Activated CD4-positive, alpha-beta T cell treated with anti-CD3 and anti-CD28 coated beads, Interleukin-2, amount 10 ng/mL, durations not matched to agents 24 days and 14 days (primary cell): ENCODE results near the gene TBC1D7. TPM values are rescaled to one million over a fixed set of nuclear protein-coding genes. Genes with fewer than 3 reads are reported as not detected.

ENCODE experiments used
- DNase-seq: peaks from one replicate; pipeline ENCODE4 v3.0.0; 2022
- H3K27ac Mint-ChIP-seq: one replicate; pipeline ENCODE4 v1.8.0; 2022; ENCODE audit warnings: mild to moderate bottlenecking, mixed read lengths
- H3K27me3 Mint-ChIP-seq: one replicate; pipeline ENCODE4 v1.8.0; 2022; ENCODE audit warnings: mixed read lengths
- H3K36me3 Mint-ChIP-seq: one replicate; pipeline ENCODE4 v1.8.0; 2022; ENCODE audit warnings: low read depth, mild to moderate bottlenecking, mixed read lengths
- H3K4me1 Mint-ChIP-seq: one replicate; pipeline ENCODE4 v1.8.0; 2021; ENCODE audit warnings: mixed read lengths
- H3K4me3 Mint-ChIP-seq: one replicate; pipeline ENCODE4 v1.8.0; 2022; ENCODE audit warnings: mild to moderate bottlenecking, moderate library complexity, mixed read lengths
- H3K9me3 Mint-ChIP-seq: one replicate; pipeline ENCODE4 v1.8.0; 2021; ENCODE audit warnings: mixed read lengths
- intact Hi-C: fragments of 100-400 bp; cut with micrococcal nuclease; formaldehyde crosslinking; loops from one replicate; pipeline ENCODE4 v1.15.1; 2023
- total RNA-seq: library from RNA; stranded (reverse); gene quantifications from 2 replicates; pipeline ENCODE4 v1.2.3, GENCODE V29; 2022

TBC1D7 gene
- total RNA-seq, 1 donor from 2014 or later = 26.8 TPM

- Mint-ChIP-seq H3K9me3 (peaks cover 9% of the 10 kb centered on the region), H3K4me3 (no peak overlapping the region), H3K4me1 (no peaks in the 10 kb centered on the region), H3K27me3 (no peaks in the 10 kb centered on the region), H3K36me3 (peaks cover 58% of the 10 kb centered on the region), H3K27ac (no peak overlapping the region)
- intact Hi-C loops = no loop called here
- no peak for DNase-seq
These were observed 39.4 kb downstream of the TBC1D7 start for GRCh38 chr6:13288969-13289391.

- Mint-ChIP-seq H3K27me3 (no peaks in the 10 kb centered on the region), H3K36me3 (peaks cover 55% of the 10 kb centered on the region)
These were observed 39.9 kb downstream of the TBC1D7 start for GRCh38 chr6:13288481-13288880.

GRCh38 chr6:13287104-13287503 is 41.2 kb downstream of the TBC1D7 start:
- Mint-ChIP-seq H3K4me3 (no peak overlapping the region), H3K27me3 (no peaks in the 10 kb centered on the region), H3K9me3 (peaks cover 9% of the 10 kb centered on the region), H3K27ac (no peak overlapping the region), H3K4me1 (no peaks in the 10 kb centered on the region), H3K36me3 (peaks cover 45% of the 10 kb centered on the region)
- no peak for DNase-seq
- intact Hi-C loops = no loop called here

More at GRCh38 chr6:13288481-13288880, 39.9 kb downstream of the TBC1D7 start:
- Mint-ChIP-seq H3K4me3 (no peak overlapping the region), H3K9me3 (peaks cover 9% of the 10 kb centered on the region), H3K27ac (no peak overlapping the region), H3K4me1 (no peaks in the 10 kb centered on the region)
- DNase-seq = no peak
- intact Hi-C loops = no loop called here

GRCh38 chr6:13286181-13286580 is 42.2 kb downstream of the TBC1D7 start:
- Mint-ChIP-seq H3K27me3 (no peaks in the 10 kb centered on the region), H3K4me3 (no peak overlapping the region), H3K4me1 (no peaks in the 10 kb centered on the region), H3K9me3 (peaks cover 9% of the 10 kb centered on the region), H3K27ac (no peak overlapping the region), H3K36me3 (peaks cover 40% of the 10 kb centered on the region)
- DNase-seq = no peak
- intact Hi-C loops = no loop called here

- Mint-ChIP-seq H3K4me1 (no peaks in the 10 kb centered on the region), H3K9me3 (peaks cover 9% of the 10 kb centered on the region), H3K27me3 (no peaks in the 10 kb centered on the region), H3K4me3 (no peak overlapping the region), H3K27ac (no peak overlapping the region), H3K36me3 (peaks cover 38% of the 10 kb centered on the region)
- DNase-seq = no peak
- intact Hi-C loops = no loop called here
These were observed 42.6 kb downstream of the TBC1D7 start for GRCh38 chr6:13285705-13286104.

- H3K4me3 Mint-ChIP-seq = no peak overlapping the region
- intact Hi-C loops = no loop called here
- H3K4me1 Mint-ChIP-seq = no peaks in the 10 kb centered on the region
- peaks cover 9% of the 10 kb centered on the region for H3K9me3 Mint-ChIP-seq
- no peaks in the 10 kb centered on the region for H3K27me3 Mint-ChIP-seq
- H3K36me3 Mint-ChIP-seq = peaks cover 30% of the 10 kb centered on the region
- no peak overlapping the region for H3K27ac Mint-ChIP-seq
- DNase-seq = no peak
These were observed 43.7 kb downstream of the TBC1D7 start for GRCh38 chr6:13284646-13285045.

GRCh38 chr6:13283331-13283730 is 45.0 kb downstream of the TBC1D7 start:
- intact Hi-C loops = no loop called here
- Mint-ChIP-seq H3K4me3 (no peak overlapping the region), H3K4me1 (no peaks in the 10 kb centered on the region), H3K27me3 (no peaks in the 10 kb centered on the region), H3K36me3 (peaks cover 20% of the 10 kb centered on the region), H3K27ac (no peak overlapping the region), H3K9me3 (peaks cover 7% of the 10 kb centered on the region)
- no peak for DNase-seq

GRCh38 chr6:13282393-13283069 is 45.8 kb downstream of the TBC1D7 start:
- H3K27me3 Mint-ChIP-seq = no peaks in the 10 kb centered on the region
- no peaks in the 10 kb centered on the region for H3K4me1 Mint-ChIP-seq
- H3K9me3 Mint-ChIP-seq = peaks cover 5% of the 10 kb centered on the region
- DNase-seq = no peak
- no peak overlapping the region for H3K27ac Mint-ChIP-seq
- peaks cover 19% of the 10 kb centered on the region for H3K36me3 Mint-ChIP-seq
- H3K4me3 Mint-ChIP-seq = no peak overlapping the region
- intact Hi-C loops = no loop called here

GRCh38 chr6:13281686-13282085 is 46.7 kb downstream of the TBC1D7 start:
- intact Hi-C loops = no loop called here
- DNase-seq = no peak
- Mint-ChIP-seq H3K27me3 (no peaks in the 10 kb centered on the region), H3K4me3 (no peak overlapping the region), H3K9me3 (peaks cover 5% of the 10 kb centered on the region), H3K36me3 (peaks cover 10% of the 10 kb centered on the region), H3K4me1 (no peaks in the 10 kb centered on the region), H3K27ac (no peak overlapping the region)

GRCh38 chr6:13280254-13280653 is 48.1 kb downstream of the TBC1D7 start:
- Mint-ChIP-seq H3K4me1 (no peaks in the 10 kb centered on the region), H3K4me3 (no peak overlapping the region), H3K9me3 (no peaks in the 10 kb centered on the region), H3K27ac (no peak overlapping the region), H3K27me3 (no peaks in the 10 kb centered on the region), H3K36me3 (no peaks in the 10 kb centered on the region)
- no peak for DNase-seq
- intact Hi-C loops = no loop called here

- no peak overlapping the region for H3K4me3 Mint-ChIP-seq
- no peak overlapping the region for H3K27ac Mint-ChIP-seq
These were observed 49.3 kb downstream of the TBC1D7 start for GRCh38 chr6:13278991-13279390.

GRCh38 chr6:13278164-13278563 is 50.2 kb downstream of the TBC1D7 start:
- intact Hi-C loops = no loop called here
- peaks cover 2% of the 10 kb centered on the region for H3K36me3 Mint-ChIP-seq
- no peaks in the 10 kb centered on the region for H3K9me3 Mint-ChIP-seq
- H3K27me3 Mint-ChIP-seq = peaks cover 3% of the 10 kb centered on the region
- no peak for DNase-seq
- H3K4me3 Mint-ChIP-seq = no peak overlapping the region
- peaks cover 15% of the 10 kb centered on the region for H3K4me1 Mint-ChIP-seq
- no peak overlapping the region for H3K27ac Mint-ChIP-seq

More at GRCh38 chr6:13278991-13279390, 49.3 kb downstream of the TBC1D7 start:
- H3K9me3 Mint-ChIP-seq = no peaks in the 10 kb centered on the region
- peaks cover 8% of the 10 kb centered on the region for H3K4me1 Mint-ChIP-seq
- DNase-seq = no peak
- H3K27me3 Mint-ChIP-seq = peaks cover under 1% of the 10 kb centered on the region
- intact Hi-C loops = no loop called here
- peaks cover under 1% of the 10 kb centered on the region for H3K36me3 Mint-ChIP-seq

- peaks cover 3% of the 10 kb centered on the region for H3K36me3 Mint-ChIP-seq
- intact Hi-C loops = no loop called here
- DNase-seq = no peak
- peaks cover 20% of the 10 kb centered on the region for H3K4me1 Mint-ChIP-seq
- H3K27me3 Mint-ChIP-seq = peaks cover 3% of the 10 kb centered on the region
- H3K4me3 Mint-ChIP-seq = no peak overlapping the region
- no peak overlapping the region for H3K27ac Mint-ChIP-seq
- H3K9me3 Mint-ChIP-seq = no peaks in the 10 kb centered on the region
These were observed 51.1 kb downstream of the TBC1D7 start for GRCh38 chr6:13277231-13277630.

- intact Hi-C loops = loop anchor here (2.0 kb wide), 1 partner anchor 53 kb away; the partner anchor contains the start of gene TBC1D7
- Mint-ChIP-seq H3K4me3 (no peak overlapping the region), H3K36me3 (peaks cover 4% of the 10 kb centered on the region), H3K4me1 (peaks cover 22% of the 10 kb centered on the region), H3K27ac (no peak overlapping the region), H3K27me3 (peaks cover 8% of the 10 kb centered on the region), H3K9me3 (no peaks in the 10 kb centered on the region)
- no peak for DNase-seq
These were observed 52.8 kb downstream of the TBC1D7 start for GRCh38 chr6:13275435-13275989.
